ENCODE results near the gene NECTIN2.
A peak's percentile ranks its signal among the peaks of the same experiment; 100 is the strongest.
"Not testable (repeated sequence)": the region's sequence is repeated elsewhere in the genome, so short reads cannot be mapped to it uniquely, and the experiment has no call there.

Gene NECTIN2

DNA sequence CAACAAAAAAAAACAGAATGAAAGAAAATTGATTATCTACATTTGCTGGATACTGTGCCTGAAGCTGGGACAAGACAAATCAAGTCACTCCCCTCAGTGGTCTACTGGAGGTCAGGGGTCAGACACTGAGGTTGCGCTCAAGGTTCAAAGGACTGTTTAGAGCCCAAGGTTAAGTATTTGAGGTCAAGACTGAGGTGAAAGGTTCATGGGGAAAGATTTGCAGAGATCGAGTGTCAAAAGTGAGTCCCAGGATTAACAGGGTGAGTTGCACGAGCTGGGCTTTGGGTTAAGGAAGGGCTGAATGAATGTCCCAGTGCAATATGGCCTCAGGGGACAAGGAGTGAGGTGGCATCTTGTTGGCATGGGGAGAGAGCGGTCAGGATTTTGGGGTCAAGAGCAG is 41.6 kb downstream of the NECTIN2 start:
- TF ChIP-seq, protein P1, sequence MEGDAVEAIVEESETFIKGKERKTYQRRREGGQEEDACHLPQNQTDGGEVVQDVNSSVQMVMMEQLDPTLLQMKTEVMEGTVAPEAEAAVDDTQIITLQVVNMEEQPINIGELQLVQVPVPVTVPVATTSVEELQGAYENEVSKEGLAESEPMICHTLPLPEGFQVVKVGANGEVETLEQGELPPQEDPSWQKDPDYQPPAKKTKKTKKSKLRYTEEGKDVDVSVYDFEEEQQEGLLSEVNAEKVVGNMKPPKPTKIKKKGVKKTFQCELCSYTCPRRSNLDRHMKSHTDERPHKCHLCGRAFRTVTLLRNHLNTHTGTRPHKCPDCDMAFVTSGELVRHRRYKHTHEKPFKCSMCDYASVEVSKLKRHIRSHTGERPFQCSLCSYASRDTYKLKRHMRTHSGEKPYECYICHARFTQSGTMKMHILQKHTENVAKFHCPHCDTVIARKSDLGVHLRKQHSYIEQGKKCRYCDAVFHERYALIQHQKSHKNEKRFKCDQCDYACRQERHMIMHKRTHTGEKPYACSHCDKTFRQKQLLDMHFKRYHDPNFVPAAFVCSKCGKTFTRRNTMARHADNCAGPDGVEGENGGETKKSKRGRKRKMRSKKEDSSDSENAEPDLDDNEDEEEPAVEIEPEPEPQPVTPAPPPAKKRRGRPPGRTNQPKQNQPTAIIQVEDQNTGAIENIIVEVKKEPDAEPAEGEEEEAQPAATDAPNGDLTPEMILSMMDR (conservative IDR thresholded peaks at IDR 0.05; ENCODE audit: low read depth, low read length): no peak
- no peak for DNase-seq (ENCODE audit: low read depth)
- no peak overlapping the region for H3K4me3 ChIP-seq (ENCODE audit: low read length)

DNA sequence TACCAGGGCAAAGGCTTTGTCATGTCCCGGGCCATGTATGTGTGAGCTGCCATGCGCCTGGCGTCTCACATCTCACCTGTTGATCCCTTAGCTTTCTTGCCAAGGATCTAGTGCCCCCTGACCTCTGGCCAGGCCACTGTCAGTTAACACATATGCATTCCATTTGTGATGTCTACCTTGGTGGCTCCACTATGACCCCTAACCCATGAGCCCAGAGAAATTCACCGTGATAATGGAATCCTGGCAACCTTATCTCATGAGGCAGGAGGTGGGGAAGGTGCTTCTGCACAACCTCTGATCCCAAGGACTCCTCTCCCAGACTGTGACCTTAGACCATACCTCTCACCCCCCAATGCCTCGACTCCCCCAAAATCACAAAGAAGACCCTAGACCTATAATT is 42.2 kb downstream of the NECTIN2 start:
- H3K4me3 ChIP-seq (ENCODE audit: low read length); DNase-seq (ENCODE audit: low read depth): not testable (repeated sequence)

DNA sequence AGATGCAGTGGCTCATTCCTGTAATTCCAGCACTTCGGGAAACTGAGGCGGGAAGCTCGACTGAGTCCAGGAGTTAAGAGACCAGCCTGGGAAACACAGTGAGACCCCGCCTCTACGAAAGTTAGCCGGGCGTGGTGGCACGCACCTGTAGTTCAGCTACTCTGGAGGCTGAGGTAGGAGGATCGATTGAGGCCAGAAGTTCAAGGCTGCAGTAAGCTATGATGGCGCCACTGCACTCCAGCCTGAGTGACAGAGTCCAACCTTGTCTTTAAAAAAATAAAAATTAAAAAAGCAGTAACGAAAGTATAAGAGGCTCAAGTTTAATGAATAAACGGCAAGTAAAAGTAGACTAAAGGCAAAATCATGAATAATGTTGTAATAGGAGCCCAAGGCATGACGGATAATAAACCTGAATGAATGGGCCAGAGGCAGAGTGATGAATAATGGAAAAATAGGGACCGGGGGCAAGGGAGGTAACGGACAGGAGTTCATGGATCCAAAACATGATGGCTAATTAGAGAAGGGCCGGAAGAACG is 43.8 kb downstream of the NECTIN2 start:
- DNase-seq (ENCODE audit: low read depth): no peak
- TF ChIP-seq, protein P1 (conservative IDR thresholded peaks at IDR 0.05; ENCODE audit: low read depth, low read length): no peak
- peak overlapping the region; percentile 48 for H3K4me3 ChIP-seq (ENCODE audit: low read length)

DNA sequence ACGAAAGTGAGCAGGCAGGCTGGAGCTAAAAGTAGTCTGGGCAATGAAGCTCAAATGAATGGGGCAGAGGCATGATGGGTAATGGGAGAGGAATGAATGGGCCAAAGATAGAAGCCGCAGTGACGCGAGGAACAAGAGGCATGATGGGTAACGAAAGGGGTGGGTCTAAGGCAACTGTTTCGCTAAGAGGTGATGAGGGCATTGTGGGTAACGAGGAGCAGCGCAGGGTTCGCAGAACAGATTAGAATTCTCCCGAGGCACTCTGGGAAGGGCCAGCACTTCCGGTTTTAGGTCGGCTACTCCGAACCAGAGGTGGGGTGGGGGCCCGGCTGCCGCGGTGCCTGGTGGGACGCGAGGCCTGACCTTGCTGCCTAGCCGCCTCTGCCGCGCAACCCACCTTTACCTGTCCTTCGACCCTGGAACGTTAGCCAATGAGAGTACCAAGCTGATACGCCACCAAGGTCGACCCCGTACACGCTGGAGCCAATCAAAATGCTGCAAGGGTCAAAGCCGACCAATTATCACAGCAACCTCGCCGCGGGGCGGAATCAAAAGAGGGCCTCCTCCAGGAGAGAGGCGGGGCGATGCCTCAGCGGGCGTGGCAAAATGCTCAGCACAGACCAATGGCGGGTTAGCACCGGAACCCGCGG is 44.4 kb downstream of the NECTIN2 start:
- DNase-seq (ENCODE audit: low read depth): peak; percentile 99
- TF ChIP-seq, protein P1 (conservative IDR thresholded peaks at IDR 0.05; ENCODE audit: low read depth, low read length): no peak
- H3K4me3 ChIP-seq (ENCODE audit: low read length): peak overlapping the region; percentile 48

DNA sequence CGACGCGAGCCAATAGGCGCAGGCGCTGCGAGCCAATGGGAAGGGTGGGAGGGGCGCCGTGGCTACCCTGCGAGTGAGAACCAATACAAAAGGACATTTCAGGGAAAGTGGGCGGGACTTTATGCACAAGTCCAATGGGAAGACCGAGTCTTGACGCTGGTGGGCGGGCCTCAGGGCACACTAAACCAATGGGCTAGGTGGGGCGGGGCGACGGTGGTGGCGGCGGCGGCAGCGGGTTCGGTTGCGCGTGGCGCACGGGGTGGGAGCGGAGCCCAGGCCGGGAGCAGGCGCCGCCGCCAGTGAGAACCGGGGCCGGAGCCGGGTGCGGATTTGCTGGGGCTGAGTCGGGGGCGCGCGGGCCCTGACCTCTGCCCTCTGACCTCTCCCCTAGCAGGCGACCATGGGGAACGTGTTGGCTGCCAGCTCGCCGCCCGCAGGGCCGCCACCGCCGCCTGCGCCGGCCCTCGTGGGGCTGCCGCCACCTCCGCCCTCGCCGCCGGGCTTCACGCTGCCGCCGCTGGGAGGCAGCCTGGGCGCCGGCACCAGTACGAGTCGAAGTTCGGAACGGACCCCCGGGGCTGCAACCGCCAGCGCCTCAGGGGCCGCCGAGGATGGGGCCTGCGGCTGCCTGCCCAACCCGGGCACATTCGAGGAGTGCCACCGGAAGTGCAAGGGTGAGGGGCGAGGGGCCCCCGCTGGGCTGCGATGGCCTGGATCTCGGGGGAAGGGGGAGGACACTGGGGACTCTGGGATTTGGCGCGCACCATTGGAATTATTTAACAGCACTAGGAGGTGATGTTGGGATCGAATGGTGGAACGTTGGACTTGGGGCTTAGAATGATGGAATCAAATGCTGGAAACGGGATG is 45.2 kb downstream of the NECTIN2 start, which contains the start of gene TOMM40:
Gene TOMM40 (plus strand): TSS at position 239 of the 867 bp plus-strand sequence. CDS start 162 bp downstream, at position 401.
- H3K4me3 ChIP-seq (ENCODE audit: low read length): peak within 1 kb of the TSS; percentile 90
- peak; percentile 99 for DNase-seq (ENCODE audit: low read depth)
- TF ChIP-seq, protein P1 (conservative IDR thresholded peaks at IDR 0.05; ENCODE audit: low read depth, low read length): peak; percentile 2

DNA sequence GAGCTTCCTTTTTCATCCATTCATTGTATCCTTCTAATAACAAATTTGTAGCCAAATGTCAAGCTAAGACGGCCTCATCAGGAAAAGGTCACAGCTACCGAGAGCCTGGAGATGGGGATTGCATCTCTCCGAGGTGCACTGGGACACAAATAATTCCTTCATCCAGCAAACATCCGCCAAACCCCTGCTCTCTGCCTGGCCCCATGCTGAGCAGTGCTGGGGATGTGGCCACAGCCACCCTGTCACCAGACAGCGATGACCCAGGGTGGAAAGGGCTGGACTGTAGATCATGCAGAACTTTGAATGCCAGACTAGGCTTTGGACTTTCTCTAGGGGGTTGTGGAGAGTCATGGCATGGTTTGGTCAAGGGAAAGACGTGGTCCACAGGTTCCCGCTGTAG is 46.8 kb downstream of the NECTIN2 start:
- TF ChIP-seq, protein P1 (conservative IDR thresholded peaks at IDR 0.05; ENCODE audit: low read depth, low read length): no peak

DNA sequence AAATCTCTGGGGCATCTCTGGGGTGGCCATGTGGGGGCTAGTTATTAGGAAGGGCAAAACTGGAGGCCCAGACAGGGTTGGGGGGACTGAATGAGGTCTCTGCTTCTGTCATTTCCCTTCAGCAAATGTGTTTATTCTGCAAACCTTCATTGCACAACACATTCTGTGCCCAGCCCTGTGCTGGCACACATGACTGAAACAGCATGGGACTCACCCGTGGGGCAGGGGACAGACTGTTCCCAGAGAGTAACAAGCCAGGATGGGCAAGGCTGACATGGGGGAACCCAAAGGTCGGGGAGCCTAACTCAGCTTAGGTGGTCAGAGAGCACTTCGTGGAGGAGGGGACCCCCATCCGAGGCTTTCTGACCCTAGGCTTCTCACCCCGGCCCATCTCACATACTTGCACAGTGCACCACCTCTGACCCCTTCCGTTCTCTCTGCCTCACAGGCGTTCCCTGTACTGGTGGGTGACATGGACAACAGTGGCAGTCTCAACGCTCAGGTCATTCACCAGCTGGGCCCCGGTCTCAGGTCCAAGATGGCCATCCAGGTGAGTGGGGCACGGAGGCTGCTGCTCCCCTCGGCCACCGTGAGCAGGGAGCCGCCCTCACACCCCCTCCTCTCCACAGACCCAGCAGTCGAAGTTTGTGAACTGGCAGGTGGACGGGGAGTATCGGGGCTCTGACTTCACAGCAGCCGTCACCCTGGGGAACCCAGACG is 47.4 kb downstream of the NECTIN2 start:
- no peak for DNase-seq (ENCODE audit: low read depth)
- TF ChIP-seq, protein P1 (conservative IDR thresholded peaks at IDR 0.05; ENCODE audit: low read depth, low read length): no peak
- H3K4me3 ChIP-seq (ENCODE audit: low read length): no peak overlapping the region

More for the DNA sequence above, 46.8 kb downstream of the NECTIN2 start:
- no peak overlapping the region for H3K4me3 ChIP-seq (ENCODE audit: low read length)
- no peak for DNase-seq (ENCODE audit: low read depth)
